ENCODE results near the gene GRIA4. TPM values are rescaled to one million over a fixed set of nuclear protein-coding genes. Genes with fewer than 3 reads are reported as not detected.

GRIA4 gene
- total and polyA plus RNA-seq, 2 of the 13 experiments (the other 11 are each of a cell fraction or from before 2014, with no cell fraction given), result not detected

DNA sequence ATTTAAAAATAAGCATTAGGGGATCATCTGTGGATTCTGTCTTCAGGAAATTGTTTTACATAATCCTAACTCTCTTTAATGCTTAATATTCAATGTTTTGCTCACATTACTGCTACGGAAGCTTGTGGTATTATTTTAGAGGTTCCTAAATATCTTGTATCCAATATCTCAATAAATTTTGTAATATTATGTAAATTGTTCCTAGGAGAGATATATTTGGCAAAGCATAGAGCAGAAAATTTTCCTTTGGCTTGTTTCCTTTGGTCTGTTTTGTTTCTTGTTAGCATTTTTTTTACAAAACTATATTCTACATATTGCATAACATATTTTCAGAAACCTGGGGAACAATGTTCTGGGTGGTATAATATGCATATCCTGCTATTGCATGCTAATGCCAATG, 144.8 kb downstream of the GRIA4 start (continued):
- TF ChIP-seq, protein P1, sequence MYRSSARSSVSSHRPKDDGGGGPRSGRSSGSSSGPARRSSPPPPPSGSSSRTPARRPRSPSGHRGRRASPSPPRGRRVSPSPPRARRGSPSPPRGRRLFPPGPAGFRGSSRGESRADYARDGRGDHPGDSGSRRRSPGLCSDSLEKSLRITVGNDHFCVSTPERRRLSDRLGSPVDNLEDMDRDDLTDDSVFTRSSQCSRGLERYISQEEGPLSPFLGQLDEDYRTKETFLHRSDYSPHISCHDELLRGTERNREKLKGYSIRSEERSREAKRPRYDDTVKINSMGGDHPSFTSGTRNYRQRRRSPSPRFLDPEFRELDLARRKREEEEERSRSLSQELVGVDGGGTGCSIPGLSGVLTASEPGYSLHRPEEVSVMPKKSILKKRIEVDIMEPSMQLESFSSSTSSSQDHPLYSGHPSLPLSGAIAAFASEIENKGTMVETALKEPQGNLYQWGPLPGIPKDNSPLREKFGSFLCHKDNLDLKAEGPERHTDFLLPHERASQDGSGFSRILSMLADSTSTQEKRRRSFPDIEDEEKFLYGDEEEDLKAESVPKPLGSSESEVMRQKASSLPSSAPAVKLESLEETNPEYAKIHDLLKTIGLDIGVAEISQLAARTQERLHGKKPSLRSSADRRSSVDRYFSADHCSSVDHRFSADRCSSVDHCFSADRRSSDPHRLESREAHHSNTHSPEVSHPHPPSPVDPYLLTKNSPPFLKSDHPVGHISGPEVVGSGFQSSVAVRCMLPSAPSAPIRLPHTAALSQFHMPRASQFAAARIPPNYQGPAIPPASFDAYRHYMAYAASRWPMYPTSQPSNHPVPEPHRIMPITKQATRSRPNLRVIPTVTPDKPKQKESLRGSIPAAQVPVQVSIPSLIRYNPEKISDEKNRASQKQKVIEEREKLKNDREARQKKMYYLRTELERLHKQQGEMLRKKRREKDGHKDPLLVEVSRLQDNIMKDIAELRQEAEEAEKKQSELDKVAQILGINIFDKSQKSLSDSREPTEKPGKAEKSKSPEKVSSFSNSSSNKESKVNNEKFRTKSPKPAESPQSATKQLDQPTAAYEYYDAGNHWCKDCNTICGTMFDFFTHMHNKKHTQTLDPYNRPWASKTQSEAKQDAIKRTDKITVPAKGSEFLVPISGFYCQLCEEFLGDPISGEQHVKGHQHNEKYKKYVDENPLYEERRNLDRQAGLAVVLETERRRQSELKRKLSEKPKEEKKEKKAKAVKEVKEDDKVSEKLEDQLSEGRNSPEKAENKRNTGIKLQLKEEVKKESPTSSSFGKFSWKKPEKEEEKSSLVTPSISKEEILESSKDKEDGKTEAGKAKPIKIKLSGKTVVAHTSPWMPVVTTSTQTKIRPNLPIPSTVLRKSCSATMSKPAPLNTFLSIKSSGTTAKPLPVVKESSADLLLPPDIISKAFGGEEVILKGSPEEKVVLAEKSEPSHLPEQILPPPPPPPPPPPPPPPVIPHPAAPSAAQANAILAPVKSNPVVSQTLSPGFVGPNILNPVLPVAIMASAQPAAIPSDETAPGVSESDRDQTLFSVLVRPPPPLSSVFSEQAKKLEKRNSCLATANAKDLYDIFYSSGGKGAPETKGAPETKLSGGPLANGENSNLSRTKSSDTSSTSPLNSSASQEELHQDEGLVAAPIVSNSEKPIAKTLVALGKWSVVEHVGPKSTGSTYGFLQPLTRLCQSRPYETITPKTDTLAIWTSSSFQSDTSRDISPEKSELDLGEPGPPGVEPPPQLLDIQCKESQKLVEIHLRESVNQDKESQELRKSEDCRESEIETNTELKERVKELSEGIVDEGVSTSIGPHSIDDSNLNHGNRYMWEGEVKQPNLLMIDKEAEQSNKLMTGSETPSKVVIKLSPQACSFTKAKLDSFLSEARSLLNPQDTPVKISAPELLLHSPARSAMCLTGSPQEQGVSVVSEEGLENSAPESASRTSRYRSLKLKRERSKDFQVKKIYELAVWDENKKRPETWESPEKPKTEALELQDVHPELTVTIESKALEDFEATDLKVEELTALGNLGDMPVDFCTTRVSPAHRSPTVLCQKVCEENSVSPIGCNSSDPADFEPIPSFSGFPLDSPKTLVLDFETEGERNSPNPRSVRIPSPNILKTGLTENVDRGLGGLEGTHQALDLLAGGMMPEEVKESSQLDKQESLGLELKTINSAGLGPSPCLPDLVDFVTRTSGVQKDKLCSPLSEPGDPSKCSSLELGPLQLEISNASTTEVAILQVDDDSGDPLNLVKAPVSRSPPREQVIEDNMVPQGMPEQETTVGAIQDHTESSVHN (CRISPR knock-in tag; IDR thresholded peaks at IDR 0.05), result no peak
- TF ChIP-seq PRPF4 (IDR thresholded peaks at IDR 0.05; ENCODE audit: low read depth, low read length, poor library complexity, severe bottlenecking) (no peak), ZNF546 (CRISPR knock-in tag; conservative IDR thresholded peaks at IDR 0.05) (no peak), NBN (conservative IDR thresholded peaks at IDR 0.05) (no peak), ZNF768 (CRISPR knock-in tag; IDR thresholded peaks at IDR 0.05) (no peak), SIN3A (IDR thresholded peaks at IDR 0.05; ENCODE audit: borderline replicate concordance, low read depth, low read length) (no peak), BORCS8-MEF2B (CRISPR knock-in tag; IDR thresholded peaks at IDR 0.05) (no peak), EZH2 (conservative IDR thresholded peaks at IDR 0.05; ENCODE audit: low read depth, low read length) (no peak), NR2C2 (CRISPR knock-in tag; IDR thresholded peaks at IDR 0.05; ENCODE audit: borderline replicate concordance) (no peak), KLF11 (CRISPR knock-in tag; IDR thresholded peaks at IDR 0.05) (no peak), HDAC6 (IDR thresholded peaks at IDR 0.05; ENCODE audit: low read depth, low read length) (no peak), MLLT10 (CRISPR knock-in tag; IDR thresholded peaks at IDR 0.05) (no peak), ZNF891 (CRISPR knock-in tag; IDR thresholded peaks at IDR 0.05) (no peak)
- TF ChIP-seq, protein P2, sequence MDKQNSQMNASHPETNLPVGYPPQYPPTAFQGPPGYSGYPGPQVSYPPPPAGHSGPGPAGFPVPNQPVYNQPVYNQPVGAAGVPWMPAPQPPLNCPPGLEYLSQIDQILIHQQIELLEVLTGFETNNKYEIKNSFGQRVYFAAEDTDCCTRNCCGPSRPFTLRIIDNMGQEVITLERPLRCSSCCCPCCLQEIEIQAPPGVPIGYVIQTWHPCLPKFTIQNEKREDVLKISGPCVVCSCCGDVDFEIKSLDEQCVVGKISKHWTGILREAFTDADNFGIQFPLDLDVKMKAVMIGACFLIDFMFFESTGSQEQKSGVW (CRISPR knock-in tag; IDR thresholded peaks at IDR 0.05; ENCODE audit: borderline replicate concordance), result no peak
- TF ChIP-seq, protein P3, sequence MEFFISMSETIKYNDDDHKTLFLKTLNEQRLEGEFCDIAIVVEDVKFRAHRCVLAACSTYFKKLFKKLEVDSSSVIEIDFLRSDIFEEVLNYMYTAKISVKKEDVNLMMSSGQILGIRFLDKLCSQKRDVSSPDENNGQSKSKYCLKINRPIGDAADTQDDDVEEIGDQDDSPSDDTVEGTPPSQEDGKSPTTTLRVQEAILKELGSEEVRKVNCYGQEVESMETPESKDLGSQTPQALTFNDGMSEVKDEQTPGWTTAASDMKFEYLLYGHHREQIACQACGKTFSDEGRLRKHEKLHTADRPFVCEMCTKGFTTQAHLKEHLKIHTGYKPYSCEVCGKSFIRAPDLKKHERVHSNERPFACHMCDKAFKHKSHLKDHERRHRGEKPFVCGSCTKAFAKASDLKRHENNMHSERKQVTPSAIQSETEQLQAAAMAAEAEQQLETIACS (CRISPR knock-in tag; IDR thresholded peaks at IDR 0.05), result no peak
